Activated CD4-positive, alpha-beta T cell treated with anti-CD3 and anti-CD28 coated beads, Interleukin-2, amount 50 U/mL, for 4 hours (primary cell): Measurements from ENCODE around the gene AP2A2.

Experiments used
- DNase-seq, 2 experiments: peaks; one replicate each; pipeline ENCODE4 v3.0.0-alpha.2; 2020

Gene AP2A2

DNA sequence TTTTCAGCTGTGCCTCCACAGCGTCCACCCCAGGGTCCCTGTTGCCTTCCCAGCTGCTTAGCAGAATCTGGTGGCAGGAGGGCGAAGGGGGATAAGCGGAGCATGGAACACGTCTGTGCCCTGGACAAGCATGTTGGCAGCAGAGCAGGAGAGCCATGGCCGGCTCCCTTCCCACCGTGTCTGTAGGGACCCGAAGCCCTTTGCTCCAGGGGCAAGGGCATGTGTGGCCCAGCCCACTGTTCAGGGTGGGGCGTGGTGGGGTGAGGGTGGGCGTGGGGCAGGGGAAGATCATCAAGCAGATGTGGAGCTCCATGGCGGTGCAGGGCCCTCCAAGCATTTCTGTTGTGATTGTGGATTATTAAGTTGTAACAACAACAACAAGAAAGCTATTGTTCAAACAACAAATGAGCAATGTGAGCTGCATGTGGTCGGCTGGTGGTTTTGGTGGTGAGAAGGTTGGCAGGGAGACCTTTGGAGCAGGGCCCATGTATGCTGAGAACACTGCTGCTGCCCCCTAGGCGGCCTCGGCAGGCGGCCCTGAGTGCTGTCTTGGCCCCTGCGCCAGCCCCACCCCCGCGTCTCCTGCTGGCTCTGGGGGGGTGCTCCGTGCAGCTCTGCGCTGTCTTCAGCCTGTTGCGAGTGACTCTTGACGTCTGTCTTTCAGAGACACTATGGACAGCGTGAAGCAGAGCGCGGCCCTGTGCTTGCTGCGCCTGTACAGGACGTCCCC lies 50.9 kb downstream of the AP2A2 start:
- DNase-seq = no peak

DNA sequence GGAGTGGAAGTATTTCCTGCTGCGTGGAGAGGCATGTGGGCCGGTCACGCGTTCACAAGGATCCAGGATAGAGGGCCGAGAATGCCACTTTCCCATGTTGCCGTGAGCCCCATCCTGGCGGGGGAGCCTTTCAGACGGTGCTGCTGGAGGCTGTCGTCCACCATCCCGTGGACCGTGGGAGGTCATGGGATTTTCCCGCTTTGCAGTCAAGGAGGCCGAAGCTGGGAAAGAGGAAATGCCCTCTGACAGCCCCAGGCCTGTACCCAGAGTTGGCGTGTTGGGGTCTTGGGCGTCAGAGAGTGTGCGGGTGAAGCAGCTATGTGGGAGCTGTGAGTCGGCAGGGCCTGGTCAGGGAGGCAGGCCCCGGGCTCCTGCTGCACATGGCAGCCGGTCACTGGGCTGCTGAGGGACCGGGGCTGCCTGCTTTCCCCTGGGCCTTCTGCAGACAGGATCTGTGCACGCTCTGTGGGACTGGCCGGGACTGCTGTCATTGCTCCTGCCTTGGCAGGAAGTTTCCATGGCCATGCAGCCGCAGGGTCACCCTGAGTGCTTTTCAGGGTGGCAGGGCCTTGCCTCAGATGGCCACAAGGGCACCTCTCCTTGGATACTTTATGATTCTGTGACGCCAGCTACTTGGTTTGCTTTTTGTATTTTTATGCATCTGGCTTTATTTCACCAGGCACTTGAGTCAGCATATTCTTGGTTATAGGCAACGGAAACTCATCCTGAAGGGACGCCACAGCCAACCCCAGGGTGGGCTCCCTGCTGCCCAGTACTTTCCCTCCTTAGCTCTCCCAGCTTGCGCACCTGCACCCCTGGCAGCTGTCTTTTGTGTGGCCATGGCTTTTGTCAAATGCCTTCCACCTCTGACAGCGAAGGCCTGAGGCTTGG lies 52.4 kb downstream of the AP2A2 start:
- no peak for DNase-seq

- no peak for DNase-seq
Observed at GRCh38 chr11:978781-979180, 53.1 kb downstream of the AP2A2 start.

- DNase-seq = no peak
Observed at GRCh38 chr11:980438-981357, 55.0 kb downstream of the AP2A2 start.

GRCh38 chr11:981764-982163 lies 56.1 kb downstream of the AP2A2 start:
- no peak for DNase-seq

DNA sequence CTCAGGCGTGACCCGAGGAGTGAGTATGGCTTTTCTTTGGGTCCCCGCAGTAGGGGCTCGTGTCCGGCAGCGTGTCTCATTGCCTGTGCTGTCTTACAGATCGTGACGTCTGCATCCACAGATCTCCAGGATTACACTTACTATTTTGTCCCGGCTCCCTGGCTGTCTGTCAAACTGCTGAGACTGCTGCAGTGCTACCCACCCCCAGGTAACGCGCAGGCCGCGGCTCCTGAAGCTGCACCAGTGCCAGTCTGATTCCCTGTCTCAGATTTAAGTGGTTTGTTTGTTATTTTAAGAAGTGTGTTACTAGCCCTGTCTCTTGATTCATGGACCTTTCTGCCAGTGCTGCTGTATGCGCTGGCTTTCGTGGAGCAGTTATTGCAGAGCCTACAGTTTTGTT lies 58.9 kb downstream of the AP2A2 start:
- no peak for DNase-seq

DNA sequence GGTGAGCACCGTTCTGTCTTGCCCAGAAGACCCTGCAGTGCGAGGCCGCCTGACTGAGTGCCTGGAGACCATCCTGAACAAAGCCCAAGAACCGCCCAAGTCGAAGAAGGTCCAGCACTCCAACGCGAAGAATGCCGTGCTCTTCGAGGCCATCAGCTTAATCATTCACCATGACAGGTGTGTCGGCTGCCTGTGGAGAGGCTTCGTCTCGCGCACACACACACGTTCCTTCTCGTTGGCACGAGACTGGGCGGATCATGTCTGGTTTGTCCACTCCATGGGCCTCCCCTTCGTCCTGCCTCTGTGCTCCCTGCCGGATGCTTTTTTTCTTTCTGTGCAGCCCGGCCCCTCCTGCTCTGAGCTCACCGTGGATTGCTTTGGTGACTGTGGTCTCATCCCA lies 59.7 kb downstream of the AP2A2 start:
- no peak for DNase-seq

DNA sequence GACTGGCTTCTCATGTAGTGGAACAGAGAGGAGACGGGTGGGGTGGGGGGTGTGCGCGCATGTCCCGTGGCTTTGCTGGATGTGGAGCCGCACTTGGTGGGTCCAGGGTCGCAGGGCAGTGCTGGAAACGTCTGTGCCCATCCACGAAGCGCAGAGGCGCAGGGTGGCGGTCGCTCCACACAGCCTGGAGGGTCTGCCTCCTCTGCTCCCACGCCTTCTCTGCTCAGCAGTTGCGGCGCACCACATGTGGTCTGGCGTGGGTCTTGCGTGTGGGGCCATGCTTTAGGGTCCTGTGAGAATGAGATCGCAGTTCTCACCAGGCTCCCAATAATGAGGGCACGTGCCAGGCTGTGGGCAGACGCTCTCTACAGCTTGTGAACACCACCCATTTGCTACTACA lies 60.2 kb downstream of the AP2A2 start:
- no peak for DNase-seq

DNA sequence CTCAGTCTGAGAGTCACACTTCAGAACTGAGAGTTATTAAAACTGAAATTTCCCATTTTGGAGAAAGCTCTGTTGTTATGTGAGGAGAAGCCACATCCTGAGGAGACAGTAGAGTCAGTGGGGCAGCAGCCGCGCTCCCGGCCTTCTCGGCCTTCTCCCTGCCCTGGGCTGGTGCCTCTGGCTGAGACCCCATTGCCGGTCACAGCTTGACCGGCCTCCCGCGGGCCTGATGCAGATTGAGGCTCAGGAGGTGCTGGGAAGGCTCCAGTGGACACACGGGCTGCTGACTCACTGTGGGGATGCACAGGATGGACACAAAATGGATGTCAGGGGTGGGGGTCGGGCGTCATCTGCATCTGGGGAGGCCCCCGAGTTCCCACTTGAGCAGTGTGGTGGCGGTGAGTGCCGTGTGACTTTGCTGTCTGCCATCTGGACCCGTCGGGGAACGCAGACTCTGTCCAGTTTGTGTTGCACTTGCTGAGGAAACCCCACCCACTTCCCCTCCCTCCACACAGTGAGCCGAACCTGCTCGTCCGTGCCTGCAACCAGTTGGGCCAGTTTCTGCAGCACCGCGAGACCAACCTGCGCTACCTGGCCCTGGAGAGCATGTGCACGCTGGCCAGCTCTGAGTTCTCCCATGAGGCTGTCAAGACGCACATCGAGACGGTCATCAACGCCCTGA lies 60.7 kb downstream of the AP2A2 start:
- no peak for DNase-seq

- DNase-seq = no peak
Observed at GRCh38 chr11:986952-987305, 61.3 kb downstream of the AP2A2 start.

GRCh38 chr11:987671-988070 lies 62.0 kb downstream of the AP2A2 start:
- DNase-seq = no peak

DNA sequence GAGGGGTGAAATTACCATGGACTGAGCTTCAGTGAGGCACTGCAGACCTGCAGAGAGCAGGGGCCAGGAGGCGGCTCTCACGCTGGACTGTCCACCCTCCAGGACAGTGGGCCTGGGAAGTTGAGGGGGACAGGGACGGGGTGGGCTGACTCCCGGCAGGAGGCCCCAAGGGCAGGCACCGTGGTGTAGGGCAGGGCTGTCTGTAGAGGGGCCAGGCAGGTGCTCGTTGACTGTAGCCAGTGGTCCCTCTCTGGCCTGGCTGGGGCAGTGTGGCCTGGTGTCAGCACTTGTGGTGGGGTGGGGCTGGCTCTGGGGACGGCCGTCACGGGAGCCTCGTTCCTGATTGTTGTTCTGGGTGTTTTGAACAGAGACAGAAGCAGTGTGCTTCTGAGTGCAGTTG lies 64.4 kb downstream of the AP2A2 start:
- no peak for DNase-seq

- DNase-seq = no peak
Observed at GRCh38 chr11:991034-991433, 65.4 kb downstream of the AP2A2 start.

GRCh38 chr11:991711-992307 lies 66.1 kb downstream of the AP2A2 start:
- DNase-seq = no peak

DNA sequence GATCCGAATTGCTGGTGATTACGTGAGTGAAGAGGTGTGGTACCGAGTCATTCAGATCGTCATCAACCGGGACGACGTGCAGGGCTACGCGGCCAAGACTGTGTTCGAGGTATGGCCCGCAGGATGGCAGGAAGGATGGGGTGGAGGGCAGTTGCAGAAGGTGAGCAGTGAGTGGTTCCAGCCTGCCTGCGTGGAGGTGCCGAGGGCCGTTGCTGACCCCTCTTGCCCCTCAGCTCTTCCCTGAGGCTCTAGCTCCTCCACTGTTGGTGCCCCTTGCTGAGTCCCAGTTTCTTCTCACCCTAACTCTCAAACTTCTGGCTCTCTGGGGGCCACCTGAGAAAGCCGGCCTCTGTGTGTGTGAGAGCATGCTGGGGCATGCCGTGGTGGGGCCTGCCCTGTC lies 66.9 kb downstream of the AP2A2 start:
- no peak for DNase-seq

DNA sequence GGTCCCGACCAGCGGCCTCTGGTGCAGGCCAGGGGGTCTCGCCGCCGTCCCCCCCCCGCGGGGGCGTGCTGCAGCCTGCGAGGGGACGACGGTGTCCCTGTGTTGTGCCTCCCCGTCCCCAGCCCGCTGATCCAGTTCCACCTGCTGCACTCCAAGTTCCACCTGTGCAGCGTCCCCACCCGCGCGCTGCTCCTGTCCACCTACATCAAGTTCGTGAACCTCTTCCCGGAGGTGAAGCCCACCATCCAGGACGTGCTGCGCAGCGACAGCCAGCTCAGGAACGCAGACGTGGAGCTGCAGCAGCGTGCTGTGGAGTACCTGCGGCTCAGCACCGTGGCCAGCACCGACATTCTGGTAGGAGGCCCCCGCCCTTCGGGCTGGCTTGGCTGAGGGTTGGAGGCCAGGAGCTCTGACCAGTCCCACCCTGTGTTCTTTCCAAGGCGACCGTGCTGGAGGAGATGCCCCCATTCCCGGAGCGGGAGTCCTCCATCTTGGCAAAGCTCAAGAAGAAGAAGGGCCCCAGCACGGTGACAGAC lies 68.0 kb downstream of the AP2A2 start:
- no peak for DNase-seq

GRCh38 chr11:995044-995751 lies 69.5 kb downstream of the AP2A2 start:
- no peak for DNase-seq

- no peak for DNase-seq
Observed at GRCh38 chr11:995752-996420, 70.2 kb downstream of the AP2A2 start.

DNA sequence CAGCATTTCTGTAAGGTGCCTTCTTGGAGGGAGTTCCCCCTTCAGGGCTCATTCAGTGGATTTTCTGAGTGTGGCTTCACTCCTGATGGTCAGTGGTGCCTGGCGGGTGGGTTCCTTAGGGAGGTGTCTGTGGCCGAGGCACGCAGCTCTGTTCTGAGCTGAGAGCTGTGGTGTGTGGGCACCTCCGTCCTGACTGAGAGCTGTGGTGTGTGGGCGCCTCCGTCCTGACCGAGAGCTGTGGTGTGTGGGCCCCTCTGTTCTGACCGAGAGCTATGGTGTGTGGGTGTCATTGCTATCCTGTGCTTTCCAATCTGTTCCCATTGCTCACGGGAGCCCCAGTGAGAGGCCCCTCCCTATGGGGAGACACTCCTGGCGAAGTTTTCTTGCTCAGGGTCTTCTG lies 71.0 kb downstream of the AP2A2 start:
- DNase-seq = no peak

GRCh38 chr11:997907-998306 lies 72.2 kb downstream of the AP2A2 start:
- no peak for DNase-seq

DNA sequence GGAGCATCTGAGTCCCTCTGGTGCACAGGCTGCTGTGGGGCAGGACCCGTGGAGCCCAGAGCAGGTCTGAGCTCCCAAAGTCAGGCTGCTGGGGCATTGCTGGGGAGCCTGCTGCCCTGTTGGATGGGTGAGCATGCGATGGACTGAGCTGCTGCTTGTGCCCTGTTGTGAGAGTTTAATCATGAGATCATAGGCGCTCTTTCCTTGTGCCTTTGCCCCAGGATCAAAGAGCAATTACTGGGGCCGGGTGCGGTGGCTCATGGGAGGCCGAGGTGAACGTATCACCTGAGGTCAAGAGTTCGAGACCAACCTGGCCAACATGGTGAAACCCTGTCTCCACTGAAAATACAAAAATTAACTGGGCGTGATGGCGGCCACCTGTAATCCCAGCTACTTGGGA lies 73.3 kb downstream of the AP2A2 start:
- no peak for DNase-seq
